HAP-1 (cell line): ENCODE measurements around the gene IRAK2.

Source experiments
- DNase-seq, 2 experiments: peaks; one replicate each; pipeline ENCODE4 v3.0.0-alpha.2; 2016 to 2020; ENCODE audit warnings: low spot score in 2 of 2
- H3K27me3 ChIP-seq: fragments of 250-450 bp; sonication (Bioruptor Pico); 2 replicates; pipeline ENCODE4 v1.5.1; 2020; ENCODE audit warnings: low read depth, mild to moderate bottlenecking, moderate library complexity
- H3K36me3 ChIP-seq: fragments of 250-450 bp; sonication (Bioruptor Pico); replicated peaks from 2 replicates; pipeline ENCODE4 v1.5.1; 2020; ENCODE audit warnings: mild to moderate bottlenecking
- H3K4me1 ChIP-seq: fragments of 250-450 bp; sonication (Bioruptor Pico); 2 replicates; pipeline ENCODE4 v1.5.1; 2020; ENCODE audit warnings: mild to moderate bottlenecking
- H3K4me3 ChIP-seq: fragments of 250-450 bp; sonication (Bioruptor Pico); 2 replicates; pipeline ENCODE4 v1.5.1; 2020; ENCODE audit warnings: mild to moderate bottlenecking, moderate library complexity
- H3K9me3 ChIP-seq: fragments of 250-450 bp; sonication (Bioruptor Pico); 2 replicates; pipeline ENCODE4 v1.5.1; 2020; ENCODE audit warnings: mild to moderate bottlenecking, moderate library complexity
- in situ Hi-C: fragments of 300-500 bp; cut with MboI; formaldehyde crosslinking; loops from 3 replicates; pipeline ENCODE4 v1.14.3; 2020; ENCODE audit warnings: low sequenced_read_pairs, inconsistent platforms, mixed read lengths

The IRAK2 gene

GRCh38 chr3:10286596-10287295, 122.0 kb downstream of the IRAK2 start:
- Histone ChIP-seq H3K27me3 (no peaks in the 10 kb centered on the region), H3K36me3 (peaks cover 27% of the 10 kb centered on the region), H3K9me3 (no peaks in the 10 kb centered on the region), H3K4me3 (no peak overlapping the region), H3K4me1 (no peaks in the 10 kb centered on the region)
- in situ Hi-C loops, result no loop called here
- peak; percentile 46 to 79 for DNase-seq

- H3K27me3 ChIP-seq, result no peaks in the 10 kb centered on the region
- in situ Hi-C loops, result no loop called here
- no peaks in the 10 kb centered on the region for H3K9me3 ChIP-seq
- DNase-seq, result no peak
- peaks cover 29% of the 10 kb centered on the region for H3K36me3 ChIP-seq
- no peak overlapping the region for H3K4me3 ChIP-seq
- no peaks in the 10 kb centered on the region for H3K4me1 ChIP-seq
Measured at GRCh38 chr3:10287936-10288574, 123.3 kb downstream of the IRAK2 start.

- H3K4me1 ChIP-seq, result no peaks in the 10 kb centered on the region
- H3K36me3 ChIP-seq, result peaks cover 24% of the 10 kb centered on the region
- in situ Hi-C loops, result no loop called here
- DNase-seq, result no peak
- no peaks in the 10 kb centered on the region for H3K27me3 ChIP-seq
- H3K9me3 ChIP-seq, result no peaks in the 10 kb centered on the region
- H3K4me3 ChIP-seq, result no peak overlapping the region
Measured at GRCh38 chr3:10288575-10288960, 123.8 kb downstream of the IRAK2 start.

GRCh38 chr3:10289077-10289476, 124.4 kb downstream of the IRAK2 start:
- H3K9me3 ChIP-seq, result no peaks in the 10 kb centered on the region
- no peaks in the 10 kb centered on the region for H3K27me3 ChIP-seq
- no peak for DNase-seq
- no peaks in the 10 kb centered on the region for H3K4me1 ChIP-seq
- H3K4me3 ChIP-seq, result no peak overlapping the region
- H3K36me3 ChIP-seq, result peaks cover 25% of the 10 kb centered on the region
- in situ Hi-C loops, result no loop called here

- no peak overlapping the region for H3K4me3 ChIP-seq
- H3K36me3 ChIP-seq, result peaks cover 28% of the 10 kb centered on the region
- H3K4me1 ChIP-seq, result no peaks in the 10 kb centered on the region
- H3K9me3 ChIP-seq, result no peaks in the 10 kb centered on the region
- no peaks in the 10 kb centered on the region for H3K27me3 ChIP-seq
- in situ Hi-C loops, result no loop called here
- no peak for DNase-seq
Measured at GRCh38 chr3:10289787-10290355, 125.2 kb downstream of the IRAK2 start.

- Histone ChIP-seq H3K9me3 (no peaks in the 10 kb centered on the region), H3K4me3 (no peak overlapping the region), H3K27me3 (no peaks in the 10 kb centered on the region), H3K36me3 (peaks cover 25% of the 10 kb centered on the region), H3K4me1 (no peaks in the 10 kb centered on the region)
- DNase-seq, result no peak
- in situ Hi-C loops, result no loop called here
Measured at GRCh38 chr3:10290481-10291176, 125.9 kb downstream of the IRAK2 start.

- Histone ChIP-seq H3K4me1 (no peaks in the 10 kb centered on the region), H3K36me3 (peaks cover 25% of the 10 kb centered on the region), H3K27me3 (no peaks in the 10 kb centered on the region), H3K4me3 (no peak overlapping the region), H3K9me3 (no peaks in the 10 kb centered on the region)
- no peak for DNase-seq
- in situ Hi-C loops, result no loop called here
Measured at GRCh38 chr3:10291641-10292040, 126.9 kb downstream of the IRAK2 start.

GRCh38 chr3:10292505-10293419, 128.0 kb downstream of the IRAK2 start, which contains the start of gene GHRL:
TSS of gene GHRL (minus strand) at chr3:10292947. CDS start at chr3:10290180, 2,767 bp downstream.
- H3K9me3 ChIP-seq, result no peaks in the 10 kb centered on the region
- H3K27me3 ChIP-seq, result no peaks in the 10 kb centered on the region
- no peak for DNase-seq
- in situ Hi-C loops, result no loop called here
- no peak within 1 kb of the TSS for H3K4me3 ChIP-seq
- H3K4me1 ChIP-seq, result no peaks in the 10 kb centered on the region
- H3K36me3 ChIP-seq, result peaks cover 16% of the 10 kb centered on the region
